Measurements from ENCODE around the gene CORO1C.
"Not testable (repeated sequence)": the region's sequence is repeated elsewhere in the genome, so short reads cannot be mapped to it uniquely, and the experiment has no call there.

Gene CORO1C

GRCh38 chr12:108633534-108634248 is 97.6 kb downstream of the CORO1C start, which contains the start of gene SELPLG:
Gene SELPLG, minus strand, starts transcription at chr12:108633894. Its CDS starts 9,587 bp downstream, at chr12:108624307.
- peak; percentile 75 for DNase-seq (ENCODE audit: low read depth)

GRCh38 chr12:108633081-108633533 is 98.2 kb downstream of the CORO1C start:
- no peak for DNase-seq (ENCODE audit: low read depth)

- not testable (repeated sequence) for DNase-seq (ENCODE audit: low read depth)
Observed at GRCh38 chr12:108631261-108631660, 100.1 kb downstream of the CORO1C start.

GRCh38 chr12:108630481-108631207 is 100.7 kb downstream of the CORO1C start:
- no peak for DNase-seq (ENCODE audit: low read depth)

- DNase-seq (ENCODE audit: low read depth), result no peak
Observed at GRCh38 chr12:108629824-108630476, 101.4 kb downstream of the CORO1C start.

GRCh38 chr12:108629151-108629550 is 102.2 kb downstream of the CORO1C start:
- no peak for DNase-seq (ENCODE audit: low read depth)

GRCh38 chr12:108627134-108627920 is 104.0 kb downstream of the CORO1C start:
- DNase-seq (ENCODE audit: low read depth), result no peak

- DNase-seq (ENCODE audit: low read depth), result no peak
Observed at GRCh38 chr12:108625228-108625627, 106.1 kb downstream of the CORO1C start.

GRCh38 chr12:108623577-108623976 is 107.7 kb downstream of the CORO1C start:
- DNase-seq (ENCODE audit: low read depth), result no peak

GRCh38 chr12:108622921-108623514 is 108.3 kb downstream of the CORO1C start:
- DNase-seq (ENCODE audit: low read depth), result no peak

GRCh38 chr12:108622421-108622820 is 108.9 kb downstream of the CORO1C start:
- DNase-seq (ENCODE audit: low read depth), result no peak

GRCh38 chr12:108621161-108621560 is 110.2 kb downstream of the CORO1C start:
- no peak for DNase-seq (ENCODE audit: low read depth)

GRCh38 chr12:108620236-108620879 is 111.0 kb downstream of the CORO1C start:
- no peak for DNase-seq (ENCODE audit: low read depth)

- no peak for DNase-seq (ENCODE audit: low read depth)
Observed at GRCh38 chr12:108619369-108620160, 111.8 kb downstream of the CORO1C start.

- DNase-seq (ENCODE audit: low read depth), result not testable (repeated sequence)
Observed at GRCh38 chr12:108618953-108619274, 112.4 kb downstream of the CORO1C start.

- DNase-seq (ENCODE audit: low read depth), result peak; percentile 54
Observed at GRCh38 chr12:108618079-108618952, 113.0 kb downstream of the CORO1C start.

- peak; percentile 70 for DNase-seq (ENCODE audit: low read depth)
Observed at GRCh38 chr12:108616941-108617858, 114.1 kb downstream of the CORO1C start.

GRCh38 chr12:108616359-108616758 is 115.0 kb downstream of the CORO1C start:
- no peak for DNase-seq (ENCODE audit: low read depth)
